Choroid plexus epithelial cell (primary cell): ENCODE results near the gene ANKRD7.

ENCODE experiments used
- DNase-seq: peaks from one replicate; pipeline ENCODE4 v3.0.0-alpha.2; 2010; ENCODE audit warnings: low read depth
- H3K4me3 ChIP-seq: 2 replicates; pipeline ENCODE4 v1.5.1; 2011; ENCODE audit warnings: low read depth, mild to moderate bottlenecking, control low read depth, low read length, moderate library complexity
- CTCF ChIP-seq: conservative IDR thresholded peaks from 2 replicates; pipeline ENCODE4 v1.5.1; 2011; ENCODE audit warnings: low read depth, mild to moderate bottlenecking, control low read depth, inconsistent platforms, low read length, moderate library complexity

Gene ANKRD7

GRCh38 chr7:118214051-118214832 lies 10.3 kb upstream of the ANKRD7 start:
- TF ChIP-seq CTCF = no peak

GRCh38 chr7:118214833-118215182 lies 9.7 kb upstream of the ANKRD7 start:
- DNase-seq = no peak
- peak overlapping the region; percentile 66 for H3K4me3 ChIP-seq
- TF ChIP-seq CTCF = no peak

More at GRCh38 chr7:118214051-118214832, 10.3 kb upstream of the ANKRD7 start:
- peak overlapping the region; percentile 66 for H3K4me3 ChIP-seq
- peak; percentile 82 for DNase-seq

GRCh38 chr7:118217210-118217619 lies 7.3 kb upstream of the ANKRD7 start:
- no peak overlapping the region for H3K4me3 ChIP-seq
- TF ChIP-seq CTCF = no peak
- DNase-seq = no peak

- H3K4me3 ChIP-seq = no peak overlapping the region
- no peak for TF ChIP-seq CTCF
- no peak for DNase-seq
Measured at GRCh38 chr7:118218413-118219156, 5.9 kb upstream of the ANKRD7 start.

- H3K4me3 ChIP-seq = no peak overlapping the region
- no peak for TF ChIP-seq CTCF
- no peak for DNase-seq
Measured at GRCh38 chr7:118219157-118219512, 5.4 kb upstream of the ANKRD7 start.

- TF ChIP-seq CTCF = no peak
- DNase-seq = no peak
- H3K4me3 ChIP-seq = no peak overlapping the region
Measured at GRCh38 chr7:118220583-118220982, 3.9 kb upstream of the ANKRD7 start.
